SIG-M5 treated with dmso at 0.1 percent for 504 hours (cell line): ENCODE results near the gene KRTAP5-3.

Experiments used
- DNase-seq: peaks from one replicate; lab custom pipeline; 2025; ENCODE audit not compliant: unreplicated experiment; lab: John Stamatoyannopoulos, UW

KRTAP5-3 gene

GRCh38 chr11:1565173-1565903 is 42.9 kb downstream of the KRTAP5-3 start:
- DNase-seq = no peak

GRCh38 chr11:1564535-1565172 is 43.6 kb downstream of the KRTAP5-3 start:
- no peak for DNase-seq

- no peak for DNase-seq
Measured at GRCh38 chr11:1563697-1564534, 44.3 kb downstream of the KRTAP5-3 start.

- DNase-seq = no peak
Measured at GRCh38 chr11:1563149-1563638, 45.1 kb downstream of the KRTAP5-3 start.

GRCh38 chr11:1562469-1563148 is 45.7 kb downstream of the KRTAP5-3 start:
- DNase-seq = no peak

GRCh38 chr11:1561955-1562354 is 46.3 kb downstream of the KRTAP5-3 start:
- no peak for DNase-seq

- DNase-seq = no peak
Measured at GRCh38 chr11:1561266-1561665, 47.0 kb downstream of the KRTAP5-3 start.

GRCh38 chr11:1560649-1561251 is 47.5 kb downstream of the KRTAP5-3 start:
- DNase-seq = no peak

GRCh38 chr11:1560002-1560648 is 48.1 kb downstream of the KRTAP5-3 start:
- DNase-seq = no peak

- no peak for DNase-seq
Measured at GRCh38 chr11:1559111-1559951, 48.9 kb downstream of the KRTAP5-3 start.

- no peak for DNase-seq
Measured at GRCh38 chr11:1558775-1559110, 49.5 kb downstream of the KRTAP5-3 start.

GRCh38 chr11:1557904-1558774 is 50.1 kb downstream of the KRTAP5-3 start:
- DNase-seq = no peak
